Superior temporal gyrus (tissue), 1 donor: ENCODE data around the gene SLFN5.
"Not testable (repeated sequence)": the region's sequence is repeated elsewhere in the genome, so short reads cannot be mapped to it uniquely, and the experiment has no call there.

Experiments
- DNase-seq: peaks from one replicate; pipeline ENCODE4 v3.0.0-alpha.2; 2016; ENCODE audit errors: extremely low spot score

SLFN5 gene

GRCh38 chr17:35291802-35292201 is 48.9 kb downstream of the SLFN5 start:
- DNase-seq: no peak

- no peak for DNase-seq
Observed at GRCh38 chr17:35293151-35293847, 50.4 kb downstream of the SLFN5 start.

GRCh38 chr17:35294756-35295155 is 51.9 kb downstream of the SLFN5 start:
- no peak for DNase-seq

- DNase-seq: no peak
Observed at GRCh38 chr17:35295686-35296085, 52.8 kb downstream of the SLFN5 start.

GRCh38 chr17:35297666-35298065 is 54.8 kb downstream of the SLFN5 start:
- DNase-seq: no peak

GRCh38 chr17:35298639-35299038 is 55.8 kb downstream of the SLFN5 start:
- DNase-seq: no peak

- no peak for DNase-seq
Observed at GRCh38 chr17:35299135-35299534, 56.3 kb downstream of the SLFN5 start.

GRCh38 chr17:35309345-35309744 is 66.5 kb downstream of the SLFN5 start:
- not testable (repeated sequence) for DNase-seq

GRCh38 chr17:35312346-35312745 is 69.5 kb downstream of the SLFN5 start:
- no peak for DNase-seq

GRCh38 chr17:35312790-35313711 is 70.2 kb downstream of the SLFN5 start:
- DNase-seq: peak; percentile 63

GRCh38 chr17:35313875-35314409 is 71.1 kb downstream of the SLFN5 start:
- DNase-seq: no peak

GRCh38 chr17:35314415-35315216 is 71.7 kb downstream of the SLFN5 start:
- no peak for DNase-seq

- DNase-seq: peak; percentile 10
Observed at GRCh38 chr17:35315283-35315682, 72.4 kb downstream of the SLFN5 start.

GRCh38 chr17:35315971-35316370 is 73.1 kb downstream of the SLFN5 start:
- DNase-seq: no peak

- no peak for DNase-seq
Observed at GRCh38 chr17:35322749-35323148, 79.9 kb downstream of the SLFN5 start.
